Hematopoietic multipotent progenitor cell treated with erythropoietin and hydrocortisone succinate and interleukin-3 and kit ligand, for 4 days (in vitro differentiated cells): ENCODE measurements around the gene RIF1.

Experiments used
- DNase-seq: peaks from one replicate; pipeline ENCODE4 v3.0.0-alpha.2; 2015

The RIF1 gene

DNA sequence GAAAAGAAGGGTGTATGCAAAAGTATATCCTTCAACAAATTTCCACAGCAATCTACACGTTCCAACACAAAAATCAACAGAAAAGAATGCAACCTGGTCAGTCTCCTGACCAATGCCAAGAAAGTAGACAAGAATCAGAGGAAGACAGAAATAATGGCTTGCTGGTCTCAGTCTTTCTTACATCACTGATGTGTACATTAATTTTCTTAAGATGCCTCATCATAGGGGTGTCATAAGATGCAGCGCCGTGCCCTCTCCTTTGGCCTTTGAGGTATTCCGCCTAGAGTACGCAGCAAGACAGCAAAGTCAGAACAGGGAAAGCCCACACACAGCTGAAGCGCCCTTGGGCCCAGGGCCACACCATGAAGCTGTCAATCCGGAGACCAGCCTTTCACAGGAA lies 112.9 kb downstream of the RIF1 start:
- DNase-seq: no peak

DNA sequence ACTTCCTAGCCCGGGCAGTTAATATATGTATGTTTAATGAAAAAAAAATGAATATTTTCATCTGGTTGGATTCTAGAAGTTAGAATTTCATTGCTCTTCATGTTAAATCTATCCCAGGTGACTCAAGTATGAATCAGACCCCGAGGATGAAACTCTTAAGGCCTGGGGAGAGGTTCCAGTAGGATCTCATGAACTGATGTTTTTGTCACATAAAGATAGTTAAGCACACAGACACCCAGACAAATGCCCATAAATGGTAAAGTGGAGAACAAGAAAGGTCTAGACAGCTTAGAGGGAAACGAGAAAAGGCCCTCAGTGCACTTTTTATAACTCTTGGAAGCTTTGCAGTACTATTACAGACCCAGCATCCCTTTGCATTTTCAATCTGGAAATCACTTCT lies 114.1 kb downstream of the RIF1 start:
- no peak for DNase-seq

DNA sequence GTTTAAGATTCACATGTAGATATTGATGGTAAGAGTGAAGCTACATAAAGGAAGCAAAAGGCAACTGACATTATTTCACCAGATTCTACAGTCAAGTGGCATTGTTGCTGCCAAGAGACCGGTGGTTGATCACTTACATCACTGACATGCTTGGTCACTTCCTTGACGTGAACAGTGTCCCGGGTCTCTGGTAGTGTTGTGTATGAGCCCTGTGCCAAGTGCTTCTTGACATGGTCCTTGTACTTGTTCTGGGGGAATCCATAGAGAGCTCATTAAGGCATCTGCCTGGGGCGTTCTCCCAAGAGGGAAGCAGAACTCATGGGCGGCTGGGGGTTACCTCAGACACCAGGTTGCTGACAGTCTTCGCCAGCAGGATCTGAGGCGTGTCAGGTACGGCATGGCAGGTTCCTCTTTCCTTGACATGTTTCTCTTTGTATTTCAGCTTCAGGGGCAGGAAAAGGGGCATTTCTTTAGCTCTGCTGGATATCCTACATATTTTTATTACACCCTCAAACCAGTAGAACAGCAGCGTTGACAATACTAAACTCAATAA lies 116.2 kb downstream of the RIF1 start:
- DNase-seq: peak; percentile 51

DNA sequence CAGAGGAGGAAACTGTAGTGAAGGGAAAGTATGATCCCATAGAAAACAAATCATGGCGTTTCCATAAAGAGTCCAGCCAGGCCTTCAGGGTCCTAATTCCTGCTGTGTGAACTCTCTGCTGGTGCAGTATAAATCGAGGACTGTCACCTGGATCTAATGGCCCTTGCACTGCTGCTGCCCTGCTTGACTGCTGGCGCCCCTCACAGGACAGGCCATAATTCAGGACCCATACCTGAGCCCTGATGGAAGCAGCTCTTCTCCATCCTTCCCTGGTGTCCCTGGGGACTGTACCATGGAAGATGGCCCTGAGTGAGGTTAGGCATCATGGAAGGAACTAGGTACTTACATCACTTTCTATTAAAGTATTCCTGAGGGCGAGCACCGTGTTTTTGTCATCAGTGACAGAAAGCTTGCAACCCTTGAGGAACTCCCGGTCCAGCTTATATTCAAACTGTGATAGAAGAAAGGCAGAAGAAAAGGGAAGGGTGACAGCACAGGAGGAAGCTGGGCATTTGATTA lies 116.9 kb downstream of the RIF1 start:
- no peak for DNase-seq
